Esophagus (tissue), 2 donors: ENCODE data around the gene TMPRSS11F. TPM values are rescaled to one million over a fixed set of nuclear protein-coding genes. Genes with fewer than 3 reads are reported as not detected.

ENCODE experiments used
- H3K27ac ChIP-seq, 2 donors: one replicate each; pipeline ENCODE4 v1.5.1; 2013; ENCODE audit warnings: low read depth in 2 of 2, mild to moderate bottlenecking in 2 of 2, inconsistent platforms in 1 of 2, low read length in 1 of 2, moderate library complexity in 1 of 2
- H3K27me3 ChIP-seq, 2 donors: one replicate each; pipeline ENCODE4 v1.6.1; 2013; ENCODE audit warnings: low read length in 2 of 2, control low read depth in 1 of 2, mild to moderate bottlenecking in 1 of 2; ENCODE audit not compliant: insufficient read depth in 2 of 2, control insufficient read depth in 1 of 2
- H3K36me3 ChIP-seq, 2 donors: one replicate each; pipeline ENCODE4 v1.6.1; 2013; ENCODE audit warnings: low read length in 1 of 2; ENCODE audit not compliant: control insufficient read depth in 2 of 2, insufficient read depth in 2 of 2
- H3K4me1 ChIP-seq, 2 donors: one replicate each; pipeline ENCODE4 v1.6.1; 2013; ENCODE audit warnings: low read length in 1 of 2; ENCODE audit not compliant: control insufficient read depth in 2 of 2, insufficient read depth in 2 of 2
- H3K4me3 ChIP-seq, 2 donors: one replicate each; pipeline ENCODE4 v1.5.1; 2013; ENCODE audit warnings: low read length in 2 of 2, mild to moderate bottlenecking in 2 of 2, low read depth in 1 of 2, moderate library complexity in 1 of 2
- H3K9me3 ChIP-seq, 2 donors: one replicate each; pipeline ENCODE4 v1.6.1; 2013; ENCODE audit warnings: mild to moderate bottlenecking in 2 of 2, low read depth in 1 of 2, low read length in 1 of 2, moderate library complexity in 1 of 2; ENCODE audit not compliant: control insufficient read depth in 2 of 2, insufficient read depth in 1 of 2
- WGBS, 2 donors: extraction: QIAGEN DNeasy Blood & Tissue Kit; methylation state at CpG; one replicate each; pipeline ENCODE4 v1.1.7; 2013; 5-methylcytosine and 5-hydroxymethylcytosine counted together
- polyA plus RNA-seq, 2 donors: library from polyadenylated mRNA; stranded (reverse); fragments of 200-250 nt; gene quantifications; one replicate each; pipeline ENCODE4 v1.2.3, GENCODE V29; 2013
- donor health status: healthy with polysubstance abuse.
- donor health status: Bipolar disorder and iron deficiency.

The TMPRSS11F gene
- polyA plus RNA-seq, 2 donors: 4.3 to 6.6 TPM

- H3K36me3 ChIP-seq: no peaks in the 10 kb centered on the region
- no peaks in the 10 kb centered on the region for H3K9me3 ChIP-seq
- H3K27me3 ChIP-seq: no peaks in the 10 kb centered on the region
- H3K27ac ChIP-seq: no peak overlapping the region
- H3K4me1 ChIP-seq: no peaks in the 10 kb centered on the region
- no peak overlapping the region for H3K4me3 ChIP-seq
- 11 to 36% methylated on average over 1 of the region's 1 CpG for WGBS, 2 donors
These were observed 19.8 kb downstream of the TMPRSS11F start for GRCh38 chr4:68109868-68110267.

- H3K27me3 ChIP-seq: no peaks in the 10 kb centered on the region
- H3K27ac ChIP-seq: peak overlapping the region; percentile 4 to 65
- 27 to 34% methylated on average over 1 of the region's 1 CpG for WGBS, 2 donors
These were observed 46.9 kb downstream of the TMPRSS11F start for GRCh38 chr4:68082758-68083157.

GRCh38 chr4:68079928-68080327, 49.7 kb downstream of the TMPRSS11F start:
- Histone ChIP-seq H3K9me3 (peaks cover 0 to 2% of the 10 kb centered on the region in 2 donors), H3K27ac (no peak overlapping the region), H3K4me1 (peaks cover 0 to 6% of the 10 kb centered on the region in 2 donors), H3K4me3 (no peak overlapping the region), H3K27me3 (no peaks in the 10 kb centered on the region), H3K36me3 (peaks cover 0 to 4% of the 10 kb centered on the region in 2 donors)

More at GRCh38 chr4:68082758-68083157, 46.9 kb downstream of the TMPRSS11F start:
- H3K9me3 ChIP-seq: peaks cover 0 to 2% of the 10 kb centered on the region in 2 donors
- peaks cover 0 to under 1% of the 10 kb centered on the region in 2 donors for H3K36me3 ChIP-seq
- H3K4me3 ChIP-seq: no peak overlapping the region
- peaks cover 0 to 5% of the 10 kb centered on the region in 2 donors for H3K4me1 ChIP-seq

- no peak overlapping the region for H3K4me3 ChIP-seq
These were observed 51.9 kb downstream of the TMPRSS11F start for GRCh38 chr4:68077737-68078136.

GRCh38 chr4:68077301-68077700, 52.4 kb downstream of the TMPRSS11F start:
- no peaks in the 10 kb centered on the region for H3K9me3 ChIP-seq
- no peaks in the 10 kb centered on the region for H3K27me3 ChIP-seq
- no peak overlapping the region for H3K27ac ChIP-seq
- H3K4me3 ChIP-seq: no peak overlapping the region
- H3K36me3 ChIP-seq: peaks cover 0 to 4% of the 10 kb centered on the region in 2 donors
- peaks cover 0 to 5% of the 10 kb centered on the region in 2 donors for H3K4me1 ChIP-seq

More at GRCh38 chr4:68077737-68078136, 51.9 kb downstream of the TMPRSS11F start:
- peaks cover 0 to 6% of the 10 kb centered on the region in 2 donors for H3K4me1 ChIP-seq
- H3K27me3 ChIP-seq: no peaks in the 10 kb centered on the region
- peaks cover 0 to 4% of the 10 kb centered on the region in 2 donors for H3K36me3 ChIP-seq
- H3K27ac ChIP-seq: no peak overlapping the region
- H3K9me3 ChIP-seq: no peaks in the 10 kb centered on the region
- WGBS, 2 donors: 91% methylated on average over 8 of the region's 8 CpGs

- H3K9me3 ChIP-seq: no peaks in the 10 kb centered on the region
- H3K27ac ChIP-seq: no peak overlapping the region
- peaks cover 0 to 3% of the 10 kb centered on the region in 2 donors for H3K4me1 ChIP-seq
- no peaks in the 10 kb centered on the region for H3K27me3 ChIP-seq
- peaks cover 0 to 4% of the 10 kb centered on the region in 2 donors for H3K36me3 ChIP-seq
- H3K4me3 ChIP-seq: no peak overlapping the region
- WGBS, 2 donors: 80 to 87% methylated on average over 2 of the region's 2 CpGs
These were observed 53.5 kb downstream of the TMPRSS11F start for GRCh38 chr4:68076194-68076593.

- Histone ChIP-seq H3K4me1 (peaks cover 0 to 3% of the 10 kb centered on the region in 2 donors), H3K36me3 (peaks cover 0 to 4% of the 10 kb centered on the region in 2 donors), H3K9me3 (no peaks in the 10 kb centered on the region), H3K27me3 (no peaks in the 10 kb centered on the region), H3K4me3 (no peak overlapping the region), H3K27ac (peak overlapping the region in 1 of 2 donors; percentile 78)
These were observed 55.3 kb downstream of the TMPRSS11F start for GRCh38 chr4:68074397-68074796.

GRCh38 chr4:68070302-68070701, 59.4 kb downstream of the TMPRSS11F start:
- H3K27ac ChIP-seq: no peak overlapping the region
- peaks cover 0 to 2% of the 10 kb centered on the region in 2 donors for H3K36me3 ChIP-seq
- H3K4me1 ChIP-seq: no peaks in the 10 kb centered on the region
- no peak overlapping the region for H3K4me3 ChIP-seq
- no peaks in the 10 kb centered on the region for H3K9me3 ChIP-seq
- H3K27me3 ChIP-seq: no peaks in the 10 kb centered on the region

GRCh38 chr4:68062501-68062900, 67.2 kb downstream of the TMPRSS11F start:
- Histone ChIP-seq H3K9me3 (no peaks in the 10 kb centered on the region), H3K4me1 (no peaks in the 10 kb centered on the region), H3K4me3 (no peak overlapping the region), H3K27ac (no peak overlapping the region), H3K36me3 (no peaks in the 10 kb centered on the region), H3K27me3 (no peaks in the 10 kb centered on the region)
- WGBS, 2 donors: 87 to 88% methylated on average over 8 of the region's 8 CpGs

- H3K36me3 ChIP-seq: no peaks in the 10 kb centered on the region
- no peak overlapping the region for H3K4me3 ChIP-seq
- H3K27ac ChIP-seq: no peak overlapping the region
- H3K27me3 ChIP-seq: no peaks in the 10 kb centered on the region
- peaks cover 0 to 2% of the 10 kb centered on the region in 2 donors for H3K9me3 ChIP-seq
- H3K4me1 ChIP-seq: no peaks in the 10 kb centered on the region
- 95 to 96% methylated on average over 28 of the region's 28 CpGs for WGBS, 2 donors
These were observed 91.4 kb downstream of the TMPRSS11F start for GRCh38 chr4:68038272-68038671.
